Measurements from ENCODE around the gene GDI1. TPM values are rescaled to one million over a fixed set of nuclear protein-coding genes. Genes with fewer than 3 reads are reported as not detected.

GDI1 gene
- total RNA-seq, 1 experiment from 2014 or later, result 116 TPM

DNA sequence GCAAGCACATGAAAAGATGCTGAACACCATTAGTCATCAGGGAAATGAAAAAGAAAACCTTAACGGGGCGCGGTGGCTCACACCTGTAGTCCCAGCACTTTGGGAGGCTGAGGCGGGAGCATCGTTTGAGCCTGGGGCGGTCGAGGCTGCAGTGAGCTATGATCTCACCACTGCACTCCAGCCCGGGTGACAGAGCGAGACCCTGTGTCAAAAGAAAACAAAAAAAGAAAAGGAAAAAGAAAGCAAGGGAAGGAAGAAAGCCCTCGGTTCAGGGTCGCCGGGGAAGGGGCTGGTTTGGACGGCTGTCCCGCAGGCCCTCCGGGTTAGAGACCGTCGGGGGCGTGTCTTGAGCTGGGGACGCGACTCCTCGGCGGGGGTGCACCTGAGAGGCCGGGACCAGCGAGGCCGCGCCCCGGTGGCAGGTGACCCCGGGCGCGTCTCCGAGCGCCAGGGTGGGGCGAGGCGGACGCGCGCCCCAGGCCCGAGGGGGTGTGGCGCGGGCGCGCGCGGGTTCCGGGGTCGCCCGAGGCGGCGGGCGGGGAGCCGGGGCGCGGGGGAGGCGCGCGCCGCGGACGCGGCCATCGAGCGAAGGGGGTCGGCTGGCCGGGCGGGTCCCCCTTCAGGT, 20.6 kb downstream of the GDI1 start:
- H3K27ac ChIP-seq, result no peak overlapping the region
- H3K9me3 ChIP-seq (ENCODE audit: insufficient read depth, low read depth), result no peaks in the 10 kb centered on the region
- peaks cover 5% of the 10 kb centered on the region for H3K4me1 ChIP-seq (replicated peaks; ENCODE audit: insufficient read depth)
- H3K79me2 ChIP-seq (ENCODE audit: low read depth), result peaks cover 6% of the 10 kb centered on the region; the same call in 1 of the 2 replicates
- intact Hi-C loops (cut with micrococcal nuclease; ENCODE audit: unreplicated experiment), result loop anchor here (2.0 to 5.0 kb wide), 3 partner anchors 27 to 60 kb away; partner anchors contain the start of genes DNASE1L1 and RPL10
- peak overlapping the region; percentile 66; the same call in 1 of the 2 replicates for H3K4me3 ChIP-seq
- peaks cover 8% of the 10 kb centered on the region; the same call in 1 of the 2 replicates for H3F3A ChIP-seq (ENCODE audit: insufficient read depth, low read depth)
- no peaks in the 10 kb centered on the region for H3K27me3 ChIP-seq (ENCODE audit: insufficient read depth, low read depth)
- TF ChIP-seq EZH2 (IDR thresholded peaks at IDR 0.05; ENCODE audit: low read depth), result no peak
- TF ChIP-seq, protein P1, sequence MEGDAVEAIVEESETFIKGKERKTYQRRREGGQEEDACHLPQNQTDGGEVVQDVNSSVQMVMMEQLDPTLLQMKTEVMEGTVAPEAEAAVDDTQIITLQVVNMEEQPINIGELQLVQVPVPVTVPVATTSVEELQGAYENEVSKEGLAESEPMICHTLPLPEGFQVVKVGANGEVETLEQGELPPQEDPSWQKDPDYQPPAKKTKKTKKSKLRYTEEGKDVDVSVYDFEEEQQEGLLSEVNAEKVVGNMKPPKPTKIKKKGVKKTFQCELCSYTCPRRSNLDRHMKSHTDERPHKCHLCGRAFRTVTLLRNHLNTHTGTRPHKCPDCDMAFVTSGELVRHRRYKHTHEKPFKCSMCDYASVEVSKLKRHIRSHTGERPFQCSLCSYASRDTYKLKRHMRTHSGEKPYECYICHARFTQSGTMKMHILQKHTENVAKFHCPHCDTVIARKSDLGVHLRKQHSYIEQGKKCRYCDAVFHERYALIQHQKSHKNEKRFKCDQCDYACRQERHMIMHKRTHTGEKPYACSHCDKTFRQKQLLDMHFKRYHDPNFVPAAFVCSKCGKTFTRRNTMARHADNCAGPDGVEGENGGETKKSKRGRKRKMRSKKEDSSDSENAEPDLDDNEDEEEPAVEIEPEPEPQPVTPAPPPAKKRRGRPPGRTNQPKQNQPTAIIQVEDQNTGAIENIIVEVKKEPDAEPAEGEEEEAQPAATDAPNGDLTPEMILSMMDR (conservative IDR thresholded peaks at IDR 0.05), result no peak
- peak overlapping the region; percentile 69 for H3K4me2 ChIP-seq
- POLR2A ChIA-PET (ENCODE audit: unreplicated experiment), result interaction anchor here (0.7 to 1.2 kb wide), 3 partner anchors 15 to 27 kb away, joined by 3 to 9 read pairs (median 6); partner anchors contain the start of gene LAGE3
- no TSS peak for BruUV-seq (replicated peaks)
- peak; percentile 68 to 80 for DNase-seq
- no peaks in the 10 kb centered on the region for H3K36me3 ChIP-seq (ENCODE audit: low read depth)
- CTCF ChIA-PET, result interaction anchor here (1.0 kb wide), 1 partner anchor 84 kb away, joined by 6 read pairs; no protein-coding TSS in a partner anchor
- no peaks in the 10 kb centered on the region for H3K9me2 ChIP-seq (ENCODE audit: insufficient read depth)
- H4K20me1 ChIP-seq (ENCODE audit: insufficient read depth), result no peaks in the 10 kb centered on the region
- H2AFZ ChIP-seq, result no peak overlapping the region

DNA sequence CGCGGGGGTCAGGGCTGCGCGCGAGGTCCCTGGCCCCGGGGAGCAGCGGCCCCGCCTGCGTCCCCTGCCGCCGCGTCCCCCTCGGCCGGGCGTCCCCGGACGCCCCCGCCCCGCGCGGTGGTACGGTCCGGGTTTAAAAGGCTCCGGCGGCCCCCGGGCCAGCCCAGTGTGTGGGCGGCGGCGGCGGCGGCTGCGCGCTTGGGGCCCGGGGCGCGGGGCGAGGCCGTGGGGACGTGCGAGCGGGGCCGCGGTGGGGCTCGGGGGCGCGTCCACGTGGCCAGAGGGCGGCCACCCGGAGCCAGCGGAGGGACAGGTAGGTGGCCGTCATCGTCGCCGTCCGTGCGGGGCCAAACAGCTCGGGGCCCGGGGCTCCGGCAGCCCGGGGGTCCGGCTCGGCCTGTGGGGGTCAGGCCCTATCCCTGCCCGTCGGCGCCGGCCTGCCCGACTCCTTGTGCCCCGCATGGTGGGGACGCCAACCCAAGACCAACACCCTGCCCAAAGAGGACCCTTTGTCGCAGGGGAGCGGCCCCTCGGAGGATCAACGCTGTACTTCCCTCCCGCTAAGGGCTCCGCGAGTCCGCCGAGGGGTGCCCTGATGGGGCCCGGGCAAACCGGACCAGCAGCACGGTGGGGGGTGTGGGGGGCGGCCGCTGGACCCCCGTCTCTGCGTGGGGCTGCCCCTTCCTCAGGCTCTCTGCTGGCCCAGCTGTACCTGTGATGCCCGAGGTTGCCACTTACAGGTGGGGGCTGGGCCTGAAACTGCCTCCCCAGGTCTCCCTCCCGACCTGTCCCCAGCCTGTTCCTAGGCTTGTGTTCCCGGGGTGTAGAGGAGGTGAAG, 21.4 kb downstream of the GDI1 start, which contains the start of gene PLXNA3:
PLXNA3 (plus strand) TSS at position 166 of the 838 bp plus-strand sequence. CDS start 1,903 bp downstream, outside the sequence.
- Histone ChIP-seq H3K36me3 (ENCODE audit: low read depth) (no peaks in the 10 kb centered on the region), H3K4me1 (replicated peaks; ENCODE audit: insufficient read depth) (peaks cover 5% of the 10 kb centered on the region), H3K79me2 (ENCODE audit: low read depth) (peaks cover 6% of the 10 kb centered on the region; the same call in 1 of the 2 replicates), H3K4me3 (peak within 1 kb of the TSS; percentile 66), H3K9me2 (ENCODE audit: insufficient read depth) (no peaks in the 10 kb centered on the region), H3F3A (ENCODE audit: insufficient read depth, low read depth) (peaks cover 8% of the 10 kb centered on the region; the same call in 1 of the 2 replicates), H3K27ac (no peak within 1 kb of the TSS), H3K27me3 (ENCODE audit: insufficient read depth, low read depth) (no peaks in the 10 kb centered on the region), H3K4me2 (peak within 1 kb of the TSS; percentile 82), H2AFZ (no peak within 1 kb of the TSS), H4K20me1 (ENCODE audit: insufficient read depth) (no peaks in the 10 kb centered on the region), H3K9me3 (ENCODE audit: insufficient read depth, low read depth) (no peaks in the 10 kb centered on the region)
- DNase-seq, result peak in 1 of 2 experiments; percentile 76
- BruUV-seq (replicated peaks), result TSS peak; percentile 50
- intact Hi-C loops (cut with micrococcal nuclease; ENCODE audit: unreplicated experiment), result loop anchor here (2.0 to 5.0 kb wide), 3 partner anchors 26 to 61 kb away; partner anchors contain the start of genes DNASE1L1 and RPL10
- ChIA-PET CTCF (interaction anchor here (1.0 kb wide), 1 partner anchor 85 kb away, joined by 6 read pairs; no protein-coding TSS in a partner anchor), POLR2A (ENCODE audit: unreplicated experiment) (interaction anchor here (0.5 to 1.2 kb wide), 5 partner anchors 16 to 1518 kb away, joined by 3 to 6 read pairs (median 4); partner anchors contain the start of gene DNASE1L1)
- TF ChIP-seq, protein P1 (conservative IDR thresholded peaks at IDR 0.05), result no peak
- no peak for TF ChIP-seq EZH2 (IDR thresholded peaks at IDR 0.05; ENCODE audit: low read depth)

Measured in PC-9 (cell line).